Effector CD4-positive, alpha-beta T cell (primary cell): ENCODE results near the gene CDC42SE2.
"Not testable (repeated sequence)": the region's sequence is repeated elsewhere in the genome, so short reads cannot be mapped to it uniquely, and the experiment has no call there.

Experiments used
- DNase-seq: peaks from one replicate; pipeline ENCODE4 v3.0.0-alpha.2; 2020

CDC42SE2 gene

GRCh38 chr5:131278741-131279124, 14.9 kb downstream of the CDC42SE2 start:
- not testable (repeated sequence) for DNase-seq

GRCh38 chr5:131279204-131279603, 15.4 kb downstream of the CDC42SE2 start:
- no peak for DNase-seq

GRCh38 chr5:131280417-131280816, 16.6 kb downstream of the CDC42SE2 start:
- no peak for DNase-seq

- no peak for DNase-seq
These were observed 17.4 kb downstream of the CDC42SE2 start for GRCh38 chr5:131281133-131281867.

- no peak for DNase-seq
These were observed 18.0 kb downstream of the CDC42SE2 start for GRCh38 chr5:131281868-131282234.

GRCh38 chr5:131282235-131282634, 18.4 kb downstream of the CDC42SE2 start:
- no peak for DNase-seq

- no peak for DNase-seq
These were observed 22.0 kb downstream of the CDC42SE2 start for GRCh38 chr5:131285703-131286399.

- no peak for DNase-seq
These were observed 22.5 kb downstream of the CDC42SE2 start for GRCh38 chr5:131286400-131286715.

GRCh38 chr5:131288328-131288727, 24.5 kb downstream of the CDC42SE2 start:
- DNase-seq: no peak

GRCh38 chr5:131289738-131290137, 25.9 kb downstream of the CDC42SE2 start:
- no peak for DNase-seq

GRCh38 chr5:131296213-131296672, 32.4 kb downstream of the CDC42SE2 start:
- no peak for DNase-seq

- no peak for DNase-seq
These were observed 34.0 kb downstream of the CDC42SE2 start for GRCh38 chr5:131297886-131298285.

GRCh38 chr5:131299465-131299864, 35.6 kb downstream of the CDC42SE2 start:
- no peak for DNase-seq

- DNase-seq: no peak
These were observed 38.7 kb downstream of the CDC42SE2 start for GRCh38 chr5:131302506-131302905.

- DNase-seq: no peak
These were observed 39.7 kb downstream of the CDC42SE2 start for GRCh38 chr5:131303537-131303936.

GRCh38 chr5:131304414-131304813, 40.6 kb downstream of the CDC42SE2 start:
- DNase-seq: no peak

GRCh38 chr5:131305138-131305689, 41.4 kb downstream of the CDC42SE2 start:
- no peak for DNase-seq

GRCh38 chr5:131305906-131306305, 42.1 kb downstream of the CDC42SE2 start:
- DNase-seq: no peak

GRCh38 chr5:131312235-131312772, 48.5 kb downstream of the CDC42SE2 start:
- DNase-seq: peak; percentile 39

- no peak for DNase-seq
These were observed 52.2 kb downstream of the CDC42SE2 start for GRCh38 chr5:131316026-131316425.

- no peak for DNase-seq
These were observed 53.0 kb downstream of the CDC42SE2 start for GRCh38 chr5:131316822-131317221.

GRCh38 chr5:131318455-131318854, 54.6 kb downstream of the CDC42SE2 start:
- no peak for DNase-seq

- no peak for DNase-seq
These were observed 57.2 kb downstream of the CDC42SE2 start for GRCh38 chr5:131321066-131321465.

GRCh38 chr5:131322926-131323325, 59.1 kb downstream of the CDC42SE2 start:
- no peak for DNase-seq
